Lung (tissue), 12 donors: ENCODE measurements around the gene PGAP2. TPM values are rescaled to one million over a fixed set of nuclear protein-coding genes. Genes with fewer than 3 reads are reported as not detected.

Experiments
- ATAC-seq: fragments of 200-7000 bp; cut with Tn5 transposase; one replicate; pipeline ENCODE4 v1.9.1; 2020; ENCODE audit warnings: moderate number of reproducible peaks; ENCODE audit not compliant: insufficient read depth, low FRiP score
- DNase-seq, 3 donors: peaks; one replicate each; pipeline ENCODE4 v3.0.0-alpha.2; 2013 to 2017
- H3K27ac ChIP-seq, 2 donors: one replicate each; pipeline ENCODE4 v1.5.1; 2013; ENCODE audit warnings: mild to moderate bottlenecking in 2 of 2, moderate library complexity in 2 of 2, control low read depth in 1 of 2, inconsistent platforms in 1 of 2, low read depth in 1 of 2, low read length in 1 of 2
- H3K27me3 ChIP-seq, 3 donors: one replicate each; pipeline ENCODE4 v1.5.1; 2013; ENCODE audit warnings: low read length in 2 of 3; ENCODE audit not compliant: control insufficient read depth in 3 of 3, insufficient read depth in 3 of 3
- H3K36me3 ChIP-seq, 4 donors: one replicate each; pipeline ENCODE4 v1.5.1; 2013; ENCODE audit warnings: low read length in 4 of 4, mild to moderate bottlenecking in 1 of 4, moderate library complexity in 1 of 4; ENCODE audit not compliant: control insufficient read depth in 4 of 4, insufficient read depth in 4 of 4
- H3K4me1 ChIP-seq, 5 donors: one replicate each; pipeline ENCODE4 v1.5.1; 2013; ENCODE audit warnings: low read length in 5 of 5, mild to moderate bottlenecking in 2 of 5, moderate library complexity in 1 of 5; ENCODE audit not compliant: control insufficient read depth in 5 of 5, insufficient read depth in 5 of 5
- H3K4me3 ChIP-seq: one replicate; pipeline ENCODE4 v1.5.1; 2013; ENCODE audit warnings: mild to moderate bottlenecking, control low read depth, moderate library complexity
- H3K9ac ChIP-seq, 2 donors: one replicate each; pipeline ENCODE4 v1.5.1; 2013; ENCODE audit warnings: low read length in 2 of 2, control low read depth in 1 of 2; ENCODE audit not compliant: insufficient read depth in 1 of 2
- H3K9me3 ChIP-seq, 4 donors: one replicate each; pipeline ENCODE4 v1.5.1; 2013; ENCODE audit warnings: low read length in 3 of 4, mild to moderate bottlenecking in 1 of 4, moderate library complexity in 1 of 4; ENCODE audit not compliant: control insufficient read depth in 4 of 4, insufficient read depth in 3 of 4
- WGBS, 2 donors: extraction: QIAGEN DNeasy Blood & Tissue Kit; methylation state at CpG; one replicate each; pipeline ENCODE4 v1.1.7; 2013; 5-methylcytosine and 5-hydroxymethylcytosine counted together
- polyA plus RNA-seq, 2 donors: library from polyadenylated mRNA; stranded (reverse); fragments of 200-250 nt; gene quantifications; one replicate each; pipeline ENCODE4 v1.2.1, GENCODE V29; 2013
- total RNA-seq, 2 donors: library from RNA; depleted of rRNA in 1 of 2; stranded (reverse); fragments of >200 nt in 1 of 2; gene quantifications; one replicate each; pipeline ENCODE4 v1.2.1, GENCODE V29; 2014 to 2021
- TF ChIP-seq, protein P1 (sequence below): IDR thresholded peaks from 2 replicates; pipeline ENCODE4 v1.5.1; 2012; ENCODE audit warnings: mild to moderate bottlenecking; ENCODE audit errors: control extremely low read depth, extremely low read depth
- donor health status: control.
- donor health status: control.
- donor health status: Bipolar disorder and iron deficiency.
- donor health status: healthy.
- donor health status: DM: yes; HTN: yes; CAD: no.

PGAP2 gene
- total and polyA plus RNA-seq, 4 donors = 17.5 to 23.6 (median 20.9) TPM

DNA sequence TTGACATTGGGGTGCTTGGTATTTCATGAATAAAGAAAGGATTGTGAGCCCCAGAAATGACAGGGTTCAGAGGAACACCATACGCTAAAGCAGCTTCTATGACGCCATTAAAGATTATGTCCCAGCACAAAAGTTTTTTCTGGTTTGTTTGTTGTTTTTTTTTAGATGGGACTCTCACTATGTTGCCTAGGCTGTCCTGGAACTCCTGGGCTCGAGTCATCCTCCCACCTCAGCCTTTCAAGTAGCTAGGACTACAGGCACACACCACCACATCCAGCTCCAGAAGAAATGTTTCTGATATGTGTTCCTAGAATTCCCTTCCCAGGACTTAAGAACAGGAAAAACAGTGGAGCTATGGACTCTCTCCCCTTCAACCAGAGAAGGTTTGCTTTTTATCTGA lies 35.0 kb downstream of the PGAP2 start:
- Histone ChIP-seq H3K4me3 (no peak overlapping the region), H3K36me3 (no peaks in the 10 kb centered on the region), H3K27me3 (no peaks in the 10 kb centered on the region), H3K9ac (no peak overlapping the region), H3K4me1 (peaks cover under 1 to 12% (median 9%) of the 10 kb centered on the region in 5 donors), H3K27ac (no peak overlapping the region), H3K9me3 (no peaks in the 10 kb centered on the region)
- TF ChIP-seq, protein P1, sequence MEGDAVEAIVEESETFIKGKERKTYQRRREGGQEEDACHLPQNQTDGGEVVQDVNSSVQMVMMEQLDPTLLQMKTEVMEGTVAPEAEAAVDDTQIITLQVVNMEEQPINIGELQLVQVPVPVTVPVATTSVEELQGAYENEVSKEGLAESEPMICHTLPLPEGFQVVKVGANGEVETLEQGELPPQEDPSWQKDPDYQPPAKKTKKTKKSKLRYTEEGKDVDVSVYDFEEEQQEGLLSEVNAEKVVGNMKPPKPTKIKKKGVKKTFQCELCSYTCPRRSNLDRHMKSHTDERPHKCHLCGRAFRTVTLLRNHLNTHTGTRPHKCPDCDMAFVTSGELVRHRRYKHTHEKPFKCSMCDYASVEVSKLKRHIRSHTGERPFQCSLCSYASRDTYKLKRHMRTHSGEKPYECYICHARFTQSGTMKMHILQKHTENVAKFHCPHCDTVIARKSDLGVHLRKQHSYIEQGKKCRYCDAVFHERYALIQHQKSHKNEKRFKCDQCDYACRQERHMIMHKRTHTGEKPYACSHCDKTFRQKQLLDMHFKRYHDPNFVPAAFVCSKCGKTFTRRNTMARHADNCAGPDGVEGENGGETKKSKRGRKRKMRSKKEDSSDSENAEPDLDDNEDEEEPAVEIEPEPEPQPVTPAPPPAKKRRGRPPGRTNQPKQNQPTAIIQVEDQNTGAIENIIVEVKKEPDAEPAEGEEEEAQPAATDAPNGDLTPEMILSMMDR = no peak
- ATAC-seq (no peak), DNase-seq (no peak)
- WGBS, 2 donors = 88 to 92% methylated on average over 3 of the region's 3 CpGs

DNA sequence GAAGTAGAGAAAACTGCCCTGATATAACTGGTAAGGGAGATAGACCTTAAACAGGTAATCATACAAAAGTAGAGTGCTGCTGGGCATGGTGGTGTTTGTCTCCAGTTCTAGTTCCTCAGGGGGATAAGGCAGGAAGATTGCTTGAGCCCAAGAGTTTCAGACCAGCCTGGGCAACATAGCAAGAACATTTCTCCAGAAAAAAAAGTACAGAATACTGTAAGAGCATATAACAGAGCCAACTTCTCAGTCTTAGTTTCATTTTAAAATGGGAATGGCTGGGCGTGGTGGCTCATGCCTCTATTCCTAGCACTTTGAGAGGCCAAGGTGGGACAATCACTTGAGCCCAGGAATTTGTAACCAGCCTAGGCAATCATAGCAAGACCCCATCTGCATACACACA lies 36.9 kb downstream of the PGAP2 start:
- Histone ChIP-seq H3K9me3 (no peaks in the 10 kb centered on the region), H3K27me3 (no peaks in the 10 kb centered on the region), H3K9ac (no peak overlapping the region), H3K4me1 (peaks cover 0 to 2% (median under 1%) of the 10 kb centered on the region in 5 donors), H3K4me3 (no peak overlapping the region), H3K36me3 (no peaks in the 10 kb centered on the region), H3K27ac (no peak overlapping the region)
- ATAC-seq = no peak
- DNase-seq = no peak
- TF ChIP-seq, protein P1 = no peak
- 87 to 96% methylated on average over 1 of the region's 1 CpG for WGBS, 2 donors

DNA sequence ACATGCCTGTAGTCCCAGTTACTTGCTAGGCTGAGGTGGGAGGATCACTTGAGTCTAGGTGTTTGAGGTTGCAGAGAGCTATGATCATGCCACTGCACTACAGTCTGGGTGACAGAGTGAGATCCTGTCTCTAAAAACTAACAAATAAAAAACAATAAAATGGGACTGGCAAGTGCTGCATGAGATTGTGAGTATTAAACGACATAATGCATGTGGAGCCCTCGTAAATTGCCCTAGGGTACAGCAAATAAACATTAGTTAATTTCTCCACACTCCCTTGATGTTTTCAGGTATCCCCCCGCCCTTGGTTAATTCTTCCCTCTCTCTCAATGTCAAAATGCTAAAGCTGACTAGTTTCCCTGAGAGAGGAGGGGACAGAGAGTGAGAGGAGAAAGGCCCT lies 37.3 kb downstream of the PGAP2 start:
- ATAC-seq (no peak), DNase-seq (no peak)
- Histone ChIP-seq H3K4me1 (peaks cover 0 to 2% (median 0%) of the 10 kb centered on the region in 5 donors), H3K9ac (no peak overlapping the region), H3K27me3 (no peaks in the 10 kb centered on the region), H3K4me3 (no peak overlapping the region), H3K27ac (no peak overlapping the region), H3K9me3 (no peaks in the 10 kb centered on the region), H3K36me3 (no peaks in the 10 kb centered on the region)
- 87 to 93% methylated on average over 3 of the region's 3 CpGs for WGBS, 2 donors
- TF ChIP-seq, protein P1 = no peak

DNA sequence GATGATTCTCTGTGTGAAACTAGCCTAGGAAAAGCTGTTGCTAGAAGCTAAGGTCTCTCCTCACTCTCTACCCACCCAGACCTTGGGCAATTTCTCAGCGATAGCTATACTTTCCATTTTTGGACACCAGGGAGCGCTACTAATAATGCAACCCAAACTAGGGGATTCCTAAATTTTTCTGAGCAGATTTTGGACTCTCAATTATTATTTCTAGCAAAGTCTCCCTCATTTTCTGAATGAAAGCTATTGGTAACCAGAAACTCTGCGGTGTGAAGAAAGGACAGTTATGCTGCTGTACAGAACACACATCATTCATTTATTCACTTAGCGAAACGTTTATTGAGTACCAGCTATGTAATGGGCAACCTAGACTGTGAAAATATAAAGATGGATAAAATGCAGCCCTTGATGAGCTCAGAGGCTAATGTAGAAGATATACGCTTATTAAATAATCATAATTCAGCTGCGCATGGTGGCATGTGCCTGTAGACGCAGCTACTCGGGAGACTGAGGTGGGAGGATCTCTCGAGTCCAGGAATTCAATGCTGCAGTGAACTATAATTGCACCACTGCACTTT lies 41.0 kb downstream of the PGAP2 start:
- Histone ChIP-seq H3K9ac (no peak overlapping the region), H3K36me3 (no peaks in the 10 kb centered on the region), H3K4me3 (no peak overlapping the region), H3K4me1 (peaks cover 0 to 3% (median 2%) of the 10 kb centered on the region in 5 donors), H3K27me3 (no peaks in the 10 kb centered on the region), H3K9me3 (no peaks in the 10 kb centered on the region), H3K27ac (no peak overlapping the region)
- TF ChIP-seq, protein P1 = peak; percentile 55
- DNase-seq = peak in 2 of 3 donors; percentile 67 to 75
- ATAC-seq = peak; percentile 61
- 64 to 68% methylated on average over 10 of the region's 10 CpGs for WGBS, 2 donors
